HL-60 (cell line): Measurements from ENCODE around the gene DYRK1B. TPM values are rescaled to one million over a fixed set of nuclear protein-coding genes. Genes with fewer than 3 reads are reported as not detected.

Experiments used
- DNase-seq, 2 experiments: peaks; one replicate each; pipeline ENCODE4 v3.0.0-alpha.2; 2010 to 2020; ENCODE audit warnings: low read depth in 1 of 2, low spot score in 1 of 2
- H3K27ac ChIP-seq: fragments of 250-450 bp; sonication (Bioruptor Pico); replicated peaks from 2 replicates; pipeline ENCODE4 v1.5.1; 2020; ENCODE audit warnings: mild to moderate bottlenecking, moderate library complexity
- H3K27me3 ChIP-seq: fragments of 250-450 bp; sonication (Bioruptor Pico); 2 replicates; pipeline ENCODE4 v1.5.1; 2021; ENCODE audit warnings: mild to moderate bottlenecking, moderate library complexity; ENCODE audit not compliant: insufficient read depth, poor library complexity, severe bottlenecking
- H3K4me3 ChIP-seq: replicated peaks from 2 replicates; pipeline ENCODE4 v1.5.1; 2011; ENCODE audit warnings: mild to moderate bottlenecking, control low read depth, low read length; ENCODE audit not compliant: insufficient read depth
- CTCF ChIP-seq: IDR thresholded peaks from one replicate; pipeline ENCODE4 v1.5.1; 2011; ENCODE audit warnings: low read length, control low read depth, inconsistent platforms; ENCODE audit not compliant: insufficient read depth
- GABPA ChIP-seq: IDR thresholded peaks from 2 replicates; pipeline ENCODE4 v1.6.1; 2012; ENCODE audit warnings: low read depth
- POLR2AphosphoS5 ChIP-seq: IDR thresholded peaks from 2 replicates; pipeline ENCODE4 v1.6.1; 2012; ENCODE audit warnings: low read depth
- SPI1 ChIP-seq: IDR thresholded peaks from 2 replicates; pipeline ENCODE4 v1.6.1; 2012; ENCODE audit warnings: low read depth, mild to moderate bottlenecking, borderline replicate concordance
- microRNA-seq: library from miRNA; unstranded; fragments of <30 nt; microRNA quantifications from one replicate; pipeline ENCODE4, GENCODE V29; 2018
- TF ChIP-seq, protein P1 (sequence below): IDR thresholded peaks from 2 replicates; pipeline ENCODE4 v1.6.1; 2012; ENCODE audit warnings: low read depth; ENCODE audit not compliant: insufficient replicate concordance

Gene DYRK1B

DNA sequence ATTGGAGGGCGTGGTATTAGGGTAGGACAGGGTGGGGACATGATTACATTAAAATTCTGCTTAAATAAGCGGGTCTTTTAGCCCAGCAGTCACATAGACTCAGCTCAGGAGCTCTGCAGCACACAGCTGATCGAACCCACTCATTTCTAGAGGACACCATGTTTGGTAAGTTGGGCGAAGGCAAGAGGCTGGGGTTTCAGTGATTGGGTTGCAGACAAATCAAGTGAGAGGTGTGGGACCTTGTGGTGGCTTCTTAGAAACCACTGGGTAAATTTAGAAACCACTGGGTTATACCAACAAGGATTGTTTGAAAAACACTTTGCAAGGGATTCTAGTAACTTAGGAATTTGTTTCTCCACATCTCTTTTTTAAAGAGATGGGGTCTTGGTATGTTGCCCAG is 55.2 kb downstream of the DYRK1B start, which contains the start of gene LEUTX:
Gene LEUTX (plus strand): TSS at position 92 of the 400 bp plus-strand sequence. CDS start 67 bp downstream, at position 159.
- no peak within 1 kb of the TSS for H3K27ac ChIP-seq
- TF ChIP-seq CTCF (no peak), POLR2AphosphoS5 (no peak), GABPA (no peak), SPI1 (no peak)
- TF ChIP-seq, protein P1, sequence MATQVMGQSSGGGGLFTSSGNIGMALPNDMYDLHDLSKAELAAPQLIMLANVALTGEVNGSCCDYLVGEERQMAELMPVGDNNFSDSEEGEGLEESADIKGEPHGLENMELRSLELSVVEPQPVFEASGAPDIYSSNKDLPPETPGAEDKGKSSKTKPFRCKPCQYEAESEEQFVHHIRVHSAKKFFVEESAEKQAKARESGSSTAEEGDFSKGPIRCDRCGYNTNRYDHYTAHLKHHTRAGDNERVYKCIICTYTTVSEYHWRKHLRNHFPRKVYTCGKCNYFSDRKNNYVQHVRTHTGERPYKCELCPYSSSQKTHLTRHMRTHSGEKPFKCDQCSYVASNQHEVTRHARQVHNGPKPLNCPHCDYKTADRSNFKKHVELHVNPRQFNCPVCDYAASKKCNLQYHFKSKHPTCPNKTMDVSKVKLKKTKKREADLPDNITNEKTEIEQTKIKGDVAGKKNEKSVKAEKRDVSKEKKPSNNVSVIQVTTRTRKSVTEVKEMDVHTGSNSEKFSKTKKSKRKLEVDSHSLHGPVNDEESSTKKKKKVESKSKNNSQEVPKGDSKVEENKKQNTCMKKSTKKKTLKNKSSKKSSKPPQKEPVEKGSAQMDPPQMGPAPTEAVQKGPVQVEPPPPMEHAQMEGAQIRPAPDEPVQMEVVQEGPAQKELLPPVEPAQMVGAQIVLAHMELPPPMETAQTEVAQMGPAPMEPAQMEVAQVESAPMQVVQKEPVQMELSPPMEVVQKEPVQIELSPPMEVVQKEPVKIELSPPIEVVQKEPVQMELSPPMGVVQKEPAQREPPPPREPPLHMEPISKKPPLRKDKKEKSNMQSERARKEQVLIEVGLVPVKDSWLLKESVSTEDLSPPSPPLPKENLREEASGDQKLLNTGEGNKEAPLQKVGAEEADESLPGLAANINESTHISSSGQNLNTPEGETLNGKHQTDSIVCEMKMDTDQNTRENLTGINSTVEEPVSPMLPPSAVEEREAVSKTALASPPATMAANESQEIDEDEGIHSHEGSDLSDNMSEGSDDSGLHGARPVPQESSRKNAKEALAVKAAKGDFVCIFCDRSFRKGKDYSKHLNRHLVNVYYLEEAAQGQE, result no peak
- H3K27me3 ChIP-seq, result peaks cover 5% of the 10 kb centered on the region
- no peak within 1 kb of the TSS for H3K4me3 ChIP-seq
- DNase-seq, result no peak

Small RNA genes within 50 kb of the gene (microRNA-seq; reads per million reads assigned to microRNA genes)
- not detected for gene MIR6719
